ENCODE measurements around the gene ZC2HC1C.

DNA sequence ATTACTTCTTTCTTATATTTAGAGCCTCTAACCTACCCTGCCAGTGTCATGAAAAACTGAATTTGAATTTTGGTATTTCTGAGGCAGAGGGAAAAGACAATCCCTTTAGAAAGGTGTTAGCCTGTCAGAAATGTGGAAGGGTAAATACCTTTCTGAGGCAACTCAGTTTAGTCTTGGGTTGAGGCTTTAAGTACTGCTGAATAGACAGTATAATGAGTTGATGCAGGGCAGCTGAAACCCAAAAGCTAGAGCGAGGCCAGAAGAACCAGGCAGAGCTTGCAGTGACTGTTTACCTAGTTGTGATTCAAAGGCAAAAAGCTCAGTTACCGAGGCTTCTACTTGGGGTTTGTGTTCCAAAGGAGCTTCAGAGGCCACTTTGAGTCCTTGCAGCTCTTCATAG lies 18.7 kb downstream of the ZC2HC1C start:
- no peak for TF ChIP-seq POLR2A (IDR thresholded peaks at IDR 0.05)
- TF ChIP-seq, protein P1, sequence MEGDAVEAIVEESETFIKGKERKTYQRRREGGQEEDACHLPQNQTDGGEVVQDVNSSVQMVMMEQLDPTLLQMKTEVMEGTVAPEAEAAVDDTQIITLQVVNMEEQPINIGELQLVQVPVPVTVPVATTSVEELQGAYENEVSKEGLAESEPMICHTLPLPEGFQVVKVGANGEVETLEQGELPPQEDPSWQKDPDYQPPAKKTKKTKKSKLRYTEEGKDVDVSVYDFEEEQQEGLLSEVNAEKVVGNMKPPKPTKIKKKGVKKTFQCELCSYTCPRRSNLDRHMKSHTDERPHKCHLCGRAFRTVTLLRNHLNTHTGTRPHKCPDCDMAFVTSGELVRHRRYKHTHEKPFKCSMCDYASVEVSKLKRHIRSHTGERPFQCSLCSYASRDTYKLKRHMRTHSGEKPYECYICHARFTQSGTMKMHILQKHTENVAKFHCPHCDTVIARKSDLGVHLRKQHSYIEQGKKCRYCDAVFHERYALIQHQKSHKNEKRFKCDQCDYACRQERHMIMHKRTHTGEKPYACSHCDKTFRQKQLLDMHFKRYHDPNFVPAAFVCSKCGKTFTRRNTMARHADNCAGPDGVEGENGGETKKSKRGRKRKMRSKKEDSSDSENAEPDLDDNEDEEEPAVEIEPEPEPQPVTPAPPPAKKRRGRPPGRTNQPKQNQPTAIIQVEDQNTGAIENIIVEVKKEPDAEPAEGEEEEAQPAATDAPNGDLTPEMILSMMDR (IDR thresholded peaks at IDR 0.05), result no peak

All from testis (tissue), 2 donors.